Endometrial microvascular endothelial cells (primary cell): ENCODE results near the gene GRIP1. TPM values are rescaled to one million over a fixed set of nuclear protein-coding genes. Genes with fewer than 3 reads are reported as not detected.

Experiments
- in situ Hi-C: cut with HindIII; loops from 2 replicates; pipeline ENCODE4 v1.10.0; 2017; ENCODE audit warnings: low sequenced_read_pairs, low pct_unique_long_range_greater_than_20kb; ENCODE audit errors: inconsistent ontology term
- total RNA-seq: library from RNA; depleted of rRNA; stranded (reverse); fragments of >200 nt; gene quantifications from one replicate; pipeline ENCODE4 v1.2.3, GENCODE V29; 2015; ENCODE audit errors: inconsistent ontology term

GRIP1 gene
- total RNA-seq, 1 donor from 2014 or later = not detected

- in situ Hi-C loops = no loop called here
Measured at GRCh38 chr12:66375560-66375959, 303.3 kb downstream of the GRIP1 start.

GRCh38 chr12:66371982-66372381 lies 306.9 kb downstream of the GRIP1 start:
- in situ Hi-C loops = no loop called here

- in situ Hi-C loops = no loop called here
Measured at GRCh38 chr12:66367015-66367667, 311.7 kb downstream of the GRIP1 start.

GRCh38 chr12:66365718-66366490 lies 313.0 kb downstream of the GRIP1 start:
- in situ Hi-C loops = no loop called here

- in situ Hi-C loops = no loop called here
Measured at GRCh38 chr12:66361703-66362102, 317.2 kb downstream of the GRIP1 start.

- in situ Hi-C loops = no loop called here
Measured at GRCh38 chr12:66359300-66359699, 319.6 kb downstream of the GRIP1 start.

GRCh38 chr12:66354291-66354690 lies 324.6 kb downstream of the GRIP1 start:
- in situ Hi-C loops = no loop called here

GRCh38 chr12:66352899-66353298 lies 326.0 kb downstream of the GRIP1 start:
- in situ Hi-C loops = no loop called here

GRCh38 chr12:66352197-66352596 lies 326.7 kb downstream of the GRIP1 start:
- in situ Hi-C loops = no loop called here

GRCh38 chr12:66351301-66351700 lies 327.6 kb downstream of the GRIP1 start:
- in situ Hi-C loops = no loop called here

- in situ Hi-C loops = no loop called here
Measured at GRCh38 chr12:66345956-66346355, 332.9 kb downstream of the GRIP1 start.

GRCh38 chr12:66345212-66345611 lies 333.7 kb downstream of the GRIP1 start:
- in situ Hi-C loops = no loop called here

- in situ Hi-C loops = no loop called here
Measured at GRCh38 chr12:66341126-66341525, 337.8 kb downstream of the GRIP1 start.

GRCh38 chr12:66340131-66340530 lies 338.7 kb downstream of the GRIP1 start:
- in situ Hi-C loops = no loop called here

- in situ Hi-C loops = no loop called here
Measured at GRCh38 chr12:66337381-66338010, 341.4 kb downstream of the GRIP1 start.

- in situ Hi-C loops = no loop called here
Measured at GRCh38 chr12:66335746-66336145, 343.1 kb downstream of the GRIP1 start.

GRCh38 chr12:66331814-66332213 lies 347.1 kb downstream of the GRIP1 start:
- in situ Hi-C loops = no loop called here

GRCh38 chr12:66331016-66331415 lies 347.9 kb downstream of the GRIP1 start:
- in situ Hi-C loops = no loop called here

GRCh38 chr12:66329941-66330340 lies 348.9 kb downstream of the GRIP1 start:
- in situ Hi-C loops = no loop called here

GRCh38 chr12:66323017-66323416 lies 355.9 kb downstream of the GRIP1 start:
- in situ Hi-C loops = no loop called here
